ENCODE results near the gene ARHGAP40.

DNA sequence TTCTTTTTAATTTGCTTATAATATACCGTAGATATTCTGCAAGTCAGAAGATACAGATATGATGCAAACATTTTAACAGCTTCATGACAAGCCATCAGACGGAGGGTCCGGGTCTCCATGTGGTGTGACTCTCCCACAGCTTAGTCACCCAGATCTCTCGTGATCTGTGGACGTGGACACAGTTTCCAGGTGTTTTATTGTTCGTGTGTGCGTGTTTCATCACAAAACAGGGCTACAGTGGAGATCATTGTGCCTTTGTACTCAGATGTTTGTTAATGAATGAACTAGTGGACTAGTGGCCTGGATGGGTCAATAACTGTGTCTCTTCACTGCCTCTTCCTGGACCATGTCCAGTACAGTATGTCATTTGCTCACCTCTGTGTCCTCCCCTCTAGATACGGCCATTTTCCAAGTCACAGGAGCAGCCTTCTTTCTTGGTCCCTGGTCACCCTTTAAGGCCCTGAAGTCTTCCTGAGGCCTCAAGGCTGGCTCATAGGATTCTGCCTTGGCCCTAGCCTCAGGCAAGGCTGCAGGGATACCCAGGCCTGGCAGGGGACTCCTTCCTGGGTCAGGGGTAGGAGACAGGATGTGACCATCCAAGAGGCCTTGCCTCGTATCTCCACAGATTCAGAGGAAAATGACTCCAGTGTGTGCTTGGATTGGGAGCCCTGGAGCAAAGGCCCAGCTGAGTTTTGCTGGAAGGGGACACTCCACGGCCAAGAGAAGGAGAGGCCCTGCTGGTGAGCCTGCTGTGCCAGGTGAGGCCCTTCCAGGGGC lies 16.0 kb upstream of the ARHGAP40 start:
- TF ChIP-seq SIN3A (IDR thresholded peaks at IDR 0.05; ENCODE audit: borderline replicate concordance, insufficient read depth, low read depth, low read length), result no peak
- TF ChIP-seq, protein P1, sequence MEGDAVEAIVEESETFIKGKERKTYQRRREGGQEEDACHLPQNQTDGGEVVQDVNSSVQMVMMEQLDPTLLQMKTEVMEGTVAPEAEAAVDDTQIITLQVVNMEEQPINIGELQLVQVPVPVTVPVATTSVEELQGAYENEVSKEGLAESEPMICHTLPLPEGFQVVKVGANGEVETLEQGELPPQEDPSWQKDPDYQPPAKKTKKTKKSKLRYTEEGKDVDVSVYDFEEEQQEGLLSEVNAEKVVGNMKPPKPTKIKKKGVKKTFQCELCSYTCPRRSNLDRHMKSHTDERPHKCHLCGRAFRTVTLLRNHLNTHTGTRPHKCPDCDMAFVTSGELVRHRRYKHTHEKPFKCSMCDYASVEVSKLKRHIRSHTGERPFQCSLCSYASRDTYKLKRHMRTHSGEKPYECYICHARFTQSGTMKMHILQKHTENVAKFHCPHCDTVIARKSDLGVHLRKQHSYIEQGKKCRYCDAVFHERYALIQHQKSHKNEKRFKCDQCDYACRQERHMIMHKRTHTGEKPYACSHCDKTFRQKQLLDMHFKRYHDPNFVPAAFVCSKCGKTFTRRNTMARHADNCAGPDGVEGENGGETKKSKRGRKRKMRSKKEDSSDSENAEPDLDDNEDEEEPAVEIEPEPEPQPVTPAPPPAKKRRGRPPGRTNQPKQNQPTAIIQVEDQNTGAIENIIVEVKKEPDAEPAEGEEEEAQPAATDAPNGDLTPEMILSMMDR (IDR thresholded peaks at IDR 0.05), result no peak
- TF ChIP-seq, protein P2, sequence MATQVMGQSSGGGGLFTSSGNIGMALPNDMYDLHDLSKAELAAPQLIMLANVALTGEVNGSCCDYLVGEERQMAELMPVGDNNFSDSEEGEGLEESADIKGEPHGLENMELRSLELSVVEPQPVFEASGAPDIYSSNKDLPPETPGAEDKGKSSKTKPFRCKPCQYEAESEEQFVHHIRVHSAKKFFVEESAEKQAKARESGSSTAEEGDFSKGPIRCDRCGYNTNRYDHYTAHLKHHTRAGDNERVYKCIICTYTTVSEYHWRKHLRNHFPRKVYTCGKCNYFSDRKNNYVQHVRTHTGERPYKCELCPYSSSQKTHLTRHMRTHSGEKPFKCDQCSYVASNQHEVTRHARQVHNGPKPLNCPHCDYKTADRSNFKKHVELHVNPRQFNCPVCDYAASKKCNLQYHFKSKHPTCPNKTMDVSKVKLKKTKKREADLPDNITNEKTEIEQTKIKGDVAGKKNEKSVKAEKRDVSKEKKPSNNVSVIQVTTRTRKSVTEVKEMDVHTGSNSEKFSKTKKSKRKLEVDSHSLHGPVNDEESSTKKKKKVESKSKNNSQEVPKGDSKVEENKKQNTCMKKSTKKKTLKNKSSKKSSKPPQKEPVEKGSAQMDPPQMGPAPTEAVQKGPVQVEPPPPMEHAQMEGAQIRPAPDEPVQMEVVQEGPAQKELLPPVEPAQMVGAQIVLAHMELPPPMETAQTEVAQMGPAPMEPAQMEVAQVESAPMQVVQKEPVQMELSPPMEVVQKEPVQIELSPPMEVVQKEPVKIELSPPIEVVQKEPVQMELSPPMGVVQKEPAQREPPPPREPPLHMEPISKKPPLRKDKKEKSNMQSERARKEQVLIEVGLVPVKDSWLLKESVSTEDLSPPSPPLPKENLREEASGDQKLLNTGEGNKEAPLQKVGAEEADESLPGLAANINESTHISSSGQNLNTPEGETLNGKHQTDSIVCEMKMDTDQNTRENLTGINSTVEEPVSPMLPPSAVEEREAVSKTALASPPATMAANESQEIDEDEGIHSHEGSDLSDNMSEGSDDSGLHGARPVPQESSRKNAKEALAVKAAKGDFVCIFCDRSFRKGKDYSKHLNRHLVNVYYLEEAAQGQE (IDR thresholded peaks at IDR 0.05; ENCODE audit: insufficient read depth in 1 of 2, low read depth in 2 of 2, low read length in 1 of 2), result no peak
